Coronary artery (tissue), 2 donors: ENCODE data around the gene BRINP1.

ENCODE experiments used
- DNase-seq: peaks from one replicate; pipeline ENCODE4 v3.0.0-alpha.2; 2017; ENCODE audit warnings: low spot score
- H3K27ac ChIP-seq, 2 donors: fragments of 200-600 bp; sonication (generic); one replicate each; pipeline ENCODE4 v1.5.1; 2016 to 2019
- H3K4me3 ChIP-seq: fragments of 200-600 bp; sonication (generic); 2 replicates; pipeline ENCODE4 v1.5.1; 2016; ENCODE audit warnings: mild to moderate bottlenecking, moderate library complexity
- CTCF ChIP-seq: fragments of 200-600 bp; sonication (generic); IDR thresholded peaks from one replicate; pipeline ENCODE4 v1.5.1; 2019; ENCODE audit warnings: antibody characterized with exemption

BRINP1 gene

GRCh38 chr9:119121899-119122298, 247.3 kb downstream of the BRINP1 start:
- TF ChIP-seq CTCF = no peak
- Histone ChIP-seq H3K4me3 (no peak overlapping the region), H3K27ac (no peak overlapping the region)
- DNase-seq = no peak

- no peak for TF ChIP-seq CTCF
- no peak for DNase-seq
- no peak overlapping the region for H3K4me3 ChIP-seq
- no peak overlapping the region for H3K27ac ChIP-seq
Observed at GRCh38 chr9:119117409-119117808, 251.8 kb downstream of the BRINP1 start.
